Endothelial cell of umbilical vein (primary cell): ENCODE data around the gene PHACTR1. TPM values are rescaled to one million over a fixed set of nuclear protein-coding genes. Genes with fewer than 3 reads are reported as not detected.
"Not testable (repeated sequence)": the region's sequence is repeated elsewhere in the genome, so short reads cannot be mapped to it uniquely, and the experiment has no call there.

ENCODE experiments used
- BruUV-seq: library from RNA; stranded (reverse); fragments of 400-500 nt; replicated peaks from 2 replicates; lab custom pipeline; 2021; lab: Mats Ljungman, UMichigan
- CTCF ChIA-PET: fragments of 300-600, 350-600 bp; sonication (Branson Sonifier 250); formaldehyde crosslinking; loops from one replicate; lab custom pipeline; 2021; ENCODE audit warnings: antibody characterized with exemption, inconsistent platforms; lab: Charles Lee
- POLR2A ChIA-PET: fragments of 300-600, 350-600 bp; sonication (Branson Sonifier 250); formaldehyde crosslinking; loops from one replicate; lab custom pipeline; 2021; ENCODE audit warnings: antibody characterized with exemption, inconsistent platforms; lab: Charles Lee
- DNase-seq: peaks from one replicate; pipeline ENCODE4 v3.0.0-alpha.2; 2011; ENCODE audit warnings: low read depth, low spot score
- FAIRE-seq: peaks from 2 replicates; lab custom pipeline; 2011; peaks lifted over from hg19 to GRCh38; lab: Jason Lieb, UNC
- H2AFZ ChIP-seq: 2 replicates; pipeline ENCODE4 v1.6.0; 2012; ENCODE audit warnings: low read depth, low read length, control low read depth, inconsistent platforms
- H3K27ac ChIP-seq: 2 replicates; pipeline ENCODE4 v1.5.1; 2011; ENCODE audit warnings: low read depth, mild to moderate bottlenecking, control low read depth, low read length, moderate library complexity; ENCODE audit not compliant: insufficient read depth
- H3K27me3 ChIP-seq, 2 experiments: 2 replicates each; pipeline versions ENCODE4 v1.6.0 to v1.6.1; 2011; ENCODE audit warnings: low read length in 2 of 2, mixed read lengths in 1 of 2; ENCODE audit not compliant: control insufficient read depth in 2 of 2, insufficient read depth in 2 of 2
- H3K36me3 ChIP-seq, 2 experiments: 2 replicates in 1 of 2; 3 replicates in 1 of 2; pipeline ENCODE4 v1.5.1; 2011; ENCODE audit warnings: low read length in 2 of 2, mild to moderate bottlenecking in 1 of 2, moderate library complexity in 1 of 2; ENCODE audit not compliant: control insufficient read depth in 2 of 2, insufficient read depth in 2 of 2; ENCODE audit errors: extremely low read depth in 1 of 2
- H3K4me1 ChIP-seq: 3 replicates; pipeline ENCODE4 v1.5.1; 2011; ENCODE audit warnings: mild to moderate bottlenecking, low read length; ENCODE audit not compliant: control insufficient read depth, insufficient read depth; ENCODE audit errors: extremely low read depth
- H3K4me2 ChIP-seq: 2 replicates; pipeline ENCODE4 v1.6.1; 2011; ENCODE audit warnings: low read length, control low read depth, mixed read lengths; ENCODE audit not compliant: insufficient read depth
- H3K4me3 ChIP-seq, 3 experiments: fragments of 200-600 bp in 1 of 3; sonication (generic), shearing (Covaris generic) in 1 of 3; replicated peaks in 1 of 3; 2 replicates each; pipeline ENCODE4 v1.5.1; 2011 to 2016; ENCODE audit warnings: control low read depth in 3 of 3, low read length in 3 of 3, mild to moderate bottlenecking in 2 of 3, inconsistent platforms in 1 of 3, low read depth in 1 of 3, moderate library complexity in 1 of 3; ENCODE audit not compliant: insufficient read depth in 1 of 3
- H3K79me2 ChIP-seq: 2 replicates; pipeline ENCODE4 v1.6.0; 2012; ENCODE audit warnings: low read length, inconsistent platforms; ENCODE audit not compliant: control insufficient read depth, insufficient read depth
- H3K9ac ChIP-seq: replicated peaks from 2 replicates; pipeline ENCODE3; 2011; ENCODE audit warnings: low read length, control low read depth; ENCODE audit not compliant: insufficient read depth; ENCODE audit errors: extremely low read depth
- H3K9me1 ChIP-seq: replicated peaks from 3 replicates; pipeline ENCODE4 v1.6.0; 2011; ENCODE audit warnings: mild to moderate bottlenecking, low read length; ENCODE audit not compliant: control insufficient read depth, insufficient read depth; ENCODE audit errors: extremely low read depth
- H3K9me3 ChIP-seq: replicated peaks from 2 replicates; pipeline ENCODE4 v1.5.1; 2012; ENCODE audit warnings: low read length, inconsistent platforms; ENCODE audit not compliant: control insufficient read depth, insufficient read depth
- H4K20me1 ChIP-seq: replicated peaks from 2 replicates; pipeline ENCODE3; 2011; ENCODE audit warnings: mild to moderate bottlenecking, low read length; ENCODE audit not compliant: control insufficient read depth, insufficient read depth; ENCODE audit errors: extremely low read depth
- CTCF ChIP-seq, 2 donors: IDR thresholded peaks; 1 replicate in 1 of 2; 2 replicates in 1 of 2; pipeline ENCODE4 v1.5.1; 2011; ENCODE audit warnings: low read length in 2 of 2, mild to moderate bottlenecking in 2 of 2, moderate library complexity in 2 of 2, control low read depth in 1 of 2, inconsistent platforms in 1 of 2, low read depth in 1 of 2; ENCODE audit not compliant: insufficient read depth in 1 of 2; ENCODE audit errors: extremely low read depth in 1 of 2
- EZH2 ChIP-seq: IDR thresholded peaks from 2 replicates; pipeline ENCODE4 v1.6.1; 2012; ENCODE audit warnings: borderline replicate concordance, low read depth, mild to moderate bottlenecking, moderate library complexity, low read length, inconsistent platforms; ENCODE audit not compliant: severe bottlenecking
- FOS ChIP-seq: IDR thresholded peaks from 2 replicates; pipeline ENCODE4 v1.6.1; 2011; ENCODE audit warnings: mild to moderate bottlenecking, low read length, moderate library complexity, borderline replicate concordance; ENCODE audit not compliant: insufficient read depth
- GATA2 ChIP-seq: IDR thresholded peaks from 2 replicates; pipeline ENCODE4 v1.7.0; 2011; ENCODE audit warnings: low read depth, mild to moderate bottlenecking, moderate library complexity, mixed read lengths, low read length; ENCODE audit not compliant: insufficient read length, insufficient read depth
- JUN ChIP-seq: IDR thresholded peaks from 2 replicates; pipeline ENCODE4 v1.6.1; 2011; ENCODE audit warnings: borderline replicate concordance, low read depth; ENCODE audit not compliant: insufficient read length, insufficient read depth
- MYC ChIP-seq: IDR thresholded peaks from one replicate; pipeline ENCODE4 v1.6.1; 2011; ENCODE audit warnings: mild to moderate bottlenecking, low read depth, low read length
- POLR2A ChIP-seq: IDR thresholded peaks from 2 replicates; pipeline ENCODE4 v1.6.1; 2012; ENCODE audit warnings: low read depth, mild to moderate bottlenecking, control low read depth, low read length
- POLR2AphosphoS5 ChIP-seq: IDR thresholded peaks from 2 replicates; pipeline ENCODE4 v1.6.1; 2012; ENCODE audit warnings: low read depth, mild to moderate bottlenecking, control low read depth, low read length, moderate library complexity; ENCODE audit not compliant: insufficient read depth
- dilution Hi-C: fragments of 300-500 bp; cut with MboI; formaldehyde crosslinking; loops from one replicate; pipeline ENCODE4 v1.15.0; 2019; ENCODE audit warnings: low sequenced_read_pairs; ENCODE audit not compliant: extremely low pct_ligation_motif_present
- intact Hi-C: fragments of 100-400 bp; cut with micrococcal nuclease; formaldehyde crosslinking; loops from one replicate; pipeline ENCODE4 v1.10.0; 2022
- polyA plus RNA-seq, 4 experiments: library from polyadenylated mRNA; depleted of rRNA in 3 of 4; stranded (reverse) in 3 of 4; unstranded in 1 of 4; fragments of >200 nt; gene quantifications; 2 replicates each; pipeline versions ENCODE4 v1.2.1 to v1.2.3, GENCODE V29; 2011 to 2012; ENCODE audit warnings: missing spikeins in 1 of 4
- total RNA-seq: library from RNA; stranded (reverse); gene quantifications from 2 replicates; pipeline ENCODE4 v1.2.3, GENCODE V29; 2021
- TF ChIP-seq, protein P1 (sequence below): IDR thresholded peaks from 2 replicates; pipeline ENCODE4 v1.6.1; 2011; ENCODE audit not compliant: insufficient read depth, insufficient read length

Gene PHACTR1
- total and polyA plus RNA-seq, 2 donors (not counting 3 experiments of a cell fraction or from before 2014, with no cell fraction given): 2.4 to 23.2 TPM

DNA sequence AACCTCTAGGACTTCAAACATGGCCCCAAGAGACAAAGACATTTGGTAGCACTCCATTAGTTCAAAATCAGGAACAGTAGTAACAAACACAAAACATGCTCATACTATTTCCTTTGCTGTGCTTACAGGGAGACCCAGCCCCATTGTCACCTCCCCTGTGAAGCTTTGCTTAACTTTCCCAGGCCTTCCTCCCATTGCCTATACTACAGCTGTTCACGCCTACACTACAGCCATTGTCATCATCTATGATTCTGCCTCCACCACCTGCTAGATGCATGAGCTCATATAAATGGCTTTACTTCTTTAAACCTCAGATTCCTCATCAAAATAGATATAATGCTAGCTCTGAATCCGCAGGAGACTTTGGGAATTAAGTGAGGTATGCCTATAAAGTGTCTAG, 8.7 kb downstream of the PHACTR1 start:
- Histone ChIP-seq H3K4me1 (no peaks in the 10 kb centered on the region), H3K4me2 (no peak overlapping the region), H3K79me2 (no peaks in the 10 kb centered on the region), H3K36me3 (no peaks in the 10 kb centered on the region), H3K9ac (no peak overlapping the region), H3K4me3 (no peak overlapping the region), H3K9me3 (no peaks in the 10 kb centered on the region), H3K27ac (no peak overlapping the region), H2AFZ (no peak overlapping the region), H3K27me3 (peaks cover 2 to 5% of the 10 kb centered on the region in 2 experiments), H4K20me1 (no peaks in the 10 kb centered on the region), H3K9me1 (no peaks in the 10 kb centered on the region)
- FAIRE-seq: no peak
- intact Hi-C loops: no loop called here
- CTCF ChIA-PET: interaction anchor here (1.4 to 1.6 kb wide), 2 partner anchors 10 to 1657 kb away, joined by 3 to 4 read pairs; no protein-coding TSS in a partner anchor
- dilution Hi-C loops: no loop called here
- POLR2A ChIA-PET: no interaction called here
- no TSS peak for BruUV-seq
- no peak for DNase-seq
- TF ChIP-seq MYC (no peak), JUN (no peak)

DNA sequence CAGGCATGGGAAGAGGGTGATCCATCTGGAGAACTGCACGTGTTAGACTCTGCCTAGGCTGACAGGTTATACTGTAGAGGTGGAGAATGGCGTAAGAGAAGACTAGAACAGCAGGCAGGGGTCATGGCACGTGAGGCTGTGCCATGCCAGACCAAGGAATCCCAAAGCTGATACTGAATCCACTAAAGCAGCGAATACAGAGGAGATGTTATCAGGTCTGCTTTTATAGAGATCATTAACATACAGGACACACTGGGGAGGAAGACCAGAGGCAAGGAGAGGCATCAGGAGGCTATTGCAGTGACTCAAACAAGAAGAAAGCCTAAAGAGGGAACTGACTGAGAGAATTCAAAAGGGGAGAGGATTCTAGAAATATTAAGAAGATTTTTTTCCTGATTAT, 12.9 kb downstream of the PHACTR1 start:
- Histone ChIP-seq H4K20me1 (no peaks in the 10 kb centered on the region), H2AFZ (no peak overlapping the region), H3K4me1 (no peaks in the 10 kb centered on the region), H3K4me2 (no peak overlapping the region), H3K9ac (no peak overlapping the region), H3K36me3 (no peaks in the 10 kb centered on the region), H3K9me1 (no peaks in the 10 kb centered on the region), H3K9me3 (no peaks in the 10 kb centered on the region), H3K4me3 (no peak overlapping the region), H3K27ac (no peak overlapping the region), H3K27me3 (peaks cover 2 to 5% of the 10 kb centered on the region in 2 experiments), H3K79me2 (no peaks in the 10 kb centered on the region)
- no TSS peak for BruUV-seq
- dilution Hi-C loops (no loop called here), intact Hi-C loops (no loop called here)
- FAIRE-seq: no peak
- no peak for DNase-seq
- ChIA-PET POLR2A (no interaction called here), CTCF (no interaction called here)
- TF ChIP-seq POLR2A: no peak
- TF ChIP-seq, protein P1, sequence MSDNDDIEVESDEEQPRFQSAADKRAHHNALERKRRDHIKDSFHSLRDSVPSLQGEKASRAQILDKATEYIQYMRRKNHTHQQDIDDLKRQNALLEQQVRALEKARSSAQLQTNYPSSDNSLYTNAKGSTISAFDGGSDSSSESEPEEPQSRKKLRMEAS: no peak
- no peak for TF ChIP-seq CTCF (IDR thresholded peaks at IDR 0.05; ENCODE audit: extremely low read depth in 1 of 2, insufficient read depth in 1 of 2, low read depth in 1 of 2, low read length in 2 of 2)
- TF ChIP-seq EZH2: no peak
- TF ChIP-seq POLR2AphosphoS5: no peak
- no peak for TF ChIP-seq MYC
- TF ChIP-seq JUN: no peak
- no peak for TF ChIP-seq GATA2
- TF ChIP-seq FOS: no peak

DNA sequence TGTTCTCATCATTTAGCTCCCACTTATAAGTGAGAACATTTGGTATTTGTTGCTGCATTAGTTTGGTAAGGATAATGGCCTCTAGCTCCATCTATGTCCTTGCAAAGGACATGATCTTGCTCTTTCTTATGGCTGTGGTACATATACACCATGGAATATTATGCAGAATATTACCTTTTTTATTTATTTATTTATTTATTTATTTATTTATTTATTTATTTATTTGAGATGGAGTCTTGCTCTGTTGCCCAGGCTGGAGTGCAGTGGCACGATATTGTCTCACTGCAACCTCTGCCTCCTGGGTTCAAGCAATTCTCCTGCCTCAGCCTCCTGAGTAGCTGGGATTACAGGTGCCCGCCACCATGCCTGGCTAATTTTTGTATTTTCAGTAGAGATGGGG, 14.2 kb downstream of the PHACTR1 start:
- H3K36me3 ChIP-seq, H3K9ac ChIP-seq, H3K27me3 ChIP-seq, intact Hi-C loops, H4K20me1 ChIP-seq, dilution Hi-C loops, FAIRE-seq, H3K27ac ChIP-seq, POLR2A ChIA-PET, H3K4me2 ChIP-seq, BruUV-seq, H3K9me1 ChIP-seq, H3K4me1 ChIP-seq, H3K79me2 ChIP-seq, DNase-seq, H3K4me3 ChIP-seq, H3K9me3 ChIP-seq, CTCF ChIA-PET, H2AFZ ChIP-seq: not testable (repeated sequence)
